Epithelial cell of umbilical artery (primary cell): ENCODE data around the gene CLDN9. TPM values are rescaled to one million over a fixed set of nuclear protein-coding genes. Genes with fewer than 3 reads are reported as not detected.

Experiments
- total RNA-seq: library from RNA; depleted of rRNA; stranded (reverse); fragments of >200 nt; gene quantifications from 2 replicates; pipeline ENCODE4 v1.2.3, GENCODE V29; 2014

The CLDN9 gene
- not detected in 2 replicates for total RNA-seq

GRCh38 chr16:3012828-3013420, at the start of gene CLDN9:
Gene CLDN9, plus strand, starts transcription at chr16:3012923. Its CDS starts 440 bp downstream, at chr16:3013363.

GRCh38 chr16:2963723-2964474, 48.8 kb upstream of the CLDN9 start, which contains the start of gene KREMEN2:
Gene KREMEN2, plus strand, starts transcription at chr16:2964275. Its CDS starts 246 bp downstream, at chr16:2964521.

GRCh38 chr16:2968738-2969544, 43.8 kb upstream of the CLDN9 start, which contains the start of gene PAQR4:
Gene PAQR4, plus strand, starts transcription at chr16:2969348. Its CDS starts 327 bp downstream, at chr16:2969675.

GRCh38 chr16:2980227-2981176, 32.2 kb upstream of the CLDN9 start, which contains the start of gene PKMYT1:
Gene PKMYT1, minus strand, starts transcription at chr16:2980446. Its CDS starts 789 bp downstream, at chr16:2979657.

GRCh38 chr16:3017794-3018506, 5.2 kb downstream of the CLDN9 start, which contains the start of gene CLDN6:
Gene CLDN6, minus strand, starts transcription at chr16:3018183. Its CDS starts 2,162 bp downstream, at chr16:3016021.

GRCh38 chr16:3020247-3020603, 7.5 kb downstream of the CLDN9 start, which contains the start of gene TNFRSF12A:
Gene TNFRSF12A, plus strand, starts transcription at chr16:3020368. Its CDS starts 30 bp downstream, at chr16:3020398.

GRCh38 chr16:3023669-3024478, 11.2 kb downstream of the CLDN9 start, which contains the start of the genes HCFC1R1 and THOC6:
Gene HCFC1R1, minus strand, starts transcription at chr16:3023942. Its CDS starts 1 bp downstream, at chr16:3023941.
Gene THOC6, plus strand, starts transcription at chr16:3024035. Its CDS starts 292 bp downstream, at chr16:3024327.

GRCh38 chr16:3036726-3037315, 24.1 kb downstream of the CLDN9 start, which contains the start of gene BICDL2:
Gene BICDL2, minus strand, starts transcription at chr16:3036944. Its CDS starts 1,448 bp downstream, at chr16:3035496.

GRCh38 chr16:3045758-3046640, 33.3 kb downstream of the CLDN9 start, which contains the start of gene MMP25:
Gene MMP25, plus strand, starts transcription at chr16:3046561. Its CDS starts 357 bp downstream, at chr16:3046918.

Other genes with a start within 250 kb of the CLDN9 start
- 394 and 1,158 TPM in 2 replicates for gene ELOB, start 235.6 kb upstream of the CLDN9 start, total RNA-seq
- gene PRSS33, start 225.4 kb upstream of the CLDN9 start, total RNA-seq = not detected in 2 replicates
- not detected in 2 replicates for gene PRSS41, start 214.5 kb upstream of the CLDN9 start, total RNA-seq
- 1.9 TPM in 1 of 2 replicates, not detected in the other for gene PRSS21, start 195.7 kb upstream of the CLDN9 start, total RNA-seq
- 0.65 and 1.5 TPM in 2 replicates for gene ZG16B, start 182.6 kb upstream of the CLDN9 start, total RNA-seq
- not detected in 2 replicates for gene PRSS22, start 154.8 kb upstream of the CLDN9 start, total RNA-seq
- 70.5 and 86.8 TPM in 2 replicates for gene FLYWCH2, start 129.7 kb upstream of the CLDN9 start, total RNA-seq
- 31.3 and 33.1 TPM in 2 replicates for gene FLYWCH1, start 101.0 kb upstream of the CLDN9 start, total RNA-seq
- gene KREMEN2, start 48.6 kb upstream of the CLDN9 start, total RNA-seq = not detected in 2 replicates
- gene PAQR4, start 43.6 kb upstream of the CLDN9 start, total RNA-seq = 9.1 and 15.3 TPM in 2 replicates
- 7.9 and 8.1 TPM in 2 replicates for gene PKMYT1, start 32.5 kb upstream of the CLDN9 start, total RNA-seq
- gene CLDN6, start 5.3 kb downstream of the CLDN9 start, total RNA-seq = not detected in 2 replicates
- 244 and 303 TPM in 2 replicates for gene TNFRSF12A, start 7.4 kb downstream of the CLDN9 start, total RNA-seq
- 2.9 and 7.0 TPM in 2 replicates for gene HCFC1R1, start 11.0 kb downstream of the CLDN9 start, total RNA-seq
- 25.3 and 36.8 TPM in 2 replicates for gene THOC6, start 11.1 kb downstream of the CLDN9 start, total RNA-seq
- not detected in 2 replicates for gene BICDL2, start 24.0 kb downstream of the CLDN9 start, total RNA-seq
- gene MMP25, start 33.6 kb downstream of the CLDN9 start, total RNA-seq = under 0.01 TPM in 1 of 2 replicates, not detected in the other
- 41.9 and 78.6 TPM in 2 replicates for gene IL32, start 52.7 kb downstream of the CLDN9 start, total RNA-seq
- not detected in 2 replicates for gene ZSCAN10, start 86.4 kb downstream of the CLDN9 start, total RNA-seq
- 20.1 and 29.9 TPM in 2 replicates for gene ZNF205, start 99.7 kb downstream of the CLDN9 start, total RNA-seq
- gene ZNF213, start 122.1 kb downstream of the CLDN9 start, total RNA-seq = 3.5 and 4.5 TPM in 2 replicates
- not detected in 2 replicates for gene OR1F1, start 175.3 kb downstream of the CLDN9 start, total RNA-seq
- gene ZNF200, start 222.2 kb downstream of the CLDN9 start, total RNA-seq = 10.1 and 11.9 TPM in 2 replicates
- not detected in 2 replicates for gene MEFV, start 243.7 kb downstream of the CLDN9 start, total RNA-seq